ENCODE data around the gene MAX. TPM values are rescaled to one million over a fixed set of nuclear protein-coding genes. Genes with fewer than 3 reads are reported as not detected.

Gene MAX
- total RNA-seq, 1 experiment from 2014 or later = 41.4 TPM

DNA sequence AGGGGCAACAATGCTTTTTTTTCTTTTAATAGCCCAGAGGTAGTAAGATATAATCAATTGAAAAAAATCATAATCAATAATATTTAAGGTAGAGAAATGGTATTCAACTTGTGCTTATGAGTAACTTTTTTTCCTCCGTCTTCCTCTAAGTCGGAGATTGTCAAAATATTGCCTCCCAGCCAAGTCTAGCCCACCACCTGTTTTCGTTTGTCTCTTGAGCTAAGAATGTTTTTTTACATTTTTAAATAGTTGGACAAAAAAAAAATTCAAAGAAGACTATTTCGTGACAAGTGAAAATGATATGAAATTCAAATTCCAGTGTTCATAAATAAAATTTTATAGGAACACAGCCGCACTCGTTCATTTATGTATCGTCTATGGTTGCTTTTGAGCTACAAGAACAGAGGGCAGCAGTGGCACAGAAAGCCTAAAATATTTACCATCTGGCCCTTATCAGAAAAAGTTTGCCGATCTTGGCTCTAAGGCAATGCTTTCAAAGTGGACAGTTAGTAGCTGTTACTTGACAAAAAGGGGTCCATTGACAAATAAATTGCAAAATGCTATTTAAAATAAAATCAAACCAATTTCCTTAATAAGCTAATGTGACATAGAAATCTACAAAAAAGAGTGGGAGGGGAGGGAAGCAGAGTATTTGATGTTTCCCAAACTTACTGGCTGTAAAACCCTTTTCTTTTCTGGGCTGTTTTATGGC lies 40.8 kb upstream of the MAX start:
- no peaks in the 10 kb centered on the region for H3K36me3 ChIP-seq (ENCODE audit: control insufficient read depth, insufficient read depth, low read length)
- H3K27ac ChIP-seq (ENCODE audit: low read length) = no peak overlapping the region
- H3K9me3 ChIP-seq (ENCODE audit: control insufficient read depth, insufficient read depth, low read depth, low read length) = no peaks in the 10 kb centered on the region
- intact Hi-C loops (cut with micrococcal nuclease; ENCODE audit: unreplicated experiment) = no loop called here
- ChIA-PET CTCF (interaction anchor here (0.6 to 0.7 kb wide), 2 partner anchors 9 to 58 kb away, joined by 3 to 4 read pairs; no protein-coding TSS in a partner anchor), POLR2A (no interaction called here)
- TF ChIP-seq TCF7L2 (IDR thresholded peaks at IDR 0.05; ENCODE audit: low read depth, low read length) (no peak), POLR2AphosphoS5 (IDR thresholded peaks at IDR 0.05; ENCODE audit: low read depth, low read length) (no peak), SIN3A (IDR thresholded peaks at IDR 0.05; ENCODE audit: borderline replicate concordance, insufficient read depth, low read depth, low read length) (no peak)
- TF ChIP-seq, protein P1, sequence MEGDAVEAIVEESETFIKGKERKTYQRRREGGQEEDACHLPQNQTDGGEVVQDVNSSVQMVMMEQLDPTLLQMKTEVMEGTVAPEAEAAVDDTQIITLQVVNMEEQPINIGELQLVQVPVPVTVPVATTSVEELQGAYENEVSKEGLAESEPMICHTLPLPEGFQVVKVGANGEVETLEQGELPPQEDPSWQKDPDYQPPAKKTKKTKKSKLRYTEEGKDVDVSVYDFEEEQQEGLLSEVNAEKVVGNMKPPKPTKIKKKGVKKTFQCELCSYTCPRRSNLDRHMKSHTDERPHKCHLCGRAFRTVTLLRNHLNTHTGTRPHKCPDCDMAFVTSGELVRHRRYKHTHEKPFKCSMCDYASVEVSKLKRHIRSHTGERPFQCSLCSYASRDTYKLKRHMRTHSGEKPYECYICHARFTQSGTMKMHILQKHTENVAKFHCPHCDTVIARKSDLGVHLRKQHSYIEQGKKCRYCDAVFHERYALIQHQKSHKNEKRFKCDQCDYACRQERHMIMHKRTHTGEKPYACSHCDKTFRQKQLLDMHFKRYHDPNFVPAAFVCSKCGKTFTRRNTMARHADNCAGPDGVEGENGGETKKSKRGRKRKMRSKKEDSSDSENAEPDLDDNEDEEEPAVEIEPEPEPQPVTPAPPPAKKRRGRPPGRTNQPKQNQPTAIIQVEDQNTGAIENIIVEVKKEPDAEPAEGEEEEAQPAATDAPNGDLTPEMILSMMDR (IDR thresholded peaks at IDR 0.05) = no peak
- TF ChIP-seq, protein P2, sequence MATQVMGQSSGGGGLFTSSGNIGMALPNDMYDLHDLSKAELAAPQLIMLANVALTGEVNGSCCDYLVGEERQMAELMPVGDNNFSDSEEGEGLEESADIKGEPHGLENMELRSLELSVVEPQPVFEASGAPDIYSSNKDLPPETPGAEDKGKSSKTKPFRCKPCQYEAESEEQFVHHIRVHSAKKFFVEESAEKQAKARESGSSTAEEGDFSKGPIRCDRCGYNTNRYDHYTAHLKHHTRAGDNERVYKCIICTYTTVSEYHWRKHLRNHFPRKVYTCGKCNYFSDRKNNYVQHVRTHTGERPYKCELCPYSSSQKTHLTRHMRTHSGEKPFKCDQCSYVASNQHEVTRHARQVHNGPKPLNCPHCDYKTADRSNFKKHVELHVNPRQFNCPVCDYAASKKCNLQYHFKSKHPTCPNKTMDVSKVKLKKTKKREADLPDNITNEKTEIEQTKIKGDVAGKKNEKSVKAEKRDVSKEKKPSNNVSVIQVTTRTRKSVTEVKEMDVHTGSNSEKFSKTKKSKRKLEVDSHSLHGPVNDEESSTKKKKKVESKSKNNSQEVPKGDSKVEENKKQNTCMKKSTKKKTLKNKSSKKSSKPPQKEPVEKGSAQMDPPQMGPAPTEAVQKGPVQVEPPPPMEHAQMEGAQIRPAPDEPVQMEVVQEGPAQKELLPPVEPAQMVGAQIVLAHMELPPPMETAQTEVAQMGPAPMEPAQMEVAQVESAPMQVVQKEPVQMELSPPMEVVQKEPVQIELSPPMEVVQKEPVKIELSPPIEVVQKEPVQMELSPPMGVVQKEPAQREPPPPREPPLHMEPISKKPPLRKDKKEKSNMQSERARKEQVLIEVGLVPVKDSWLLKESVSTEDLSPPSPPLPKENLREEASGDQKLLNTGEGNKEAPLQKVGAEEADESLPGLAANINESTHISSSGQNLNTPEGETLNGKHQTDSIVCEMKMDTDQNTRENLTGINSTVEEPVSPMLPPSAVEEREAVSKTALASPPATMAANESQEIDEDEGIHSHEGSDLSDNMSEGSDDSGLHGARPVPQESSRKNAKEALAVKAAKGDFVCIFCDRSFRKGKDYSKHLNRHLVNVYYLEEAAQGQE (IDR thresholded peaks at IDR 0.05; ENCODE audit: insufficient read depth in 1 of 2, low read depth in 2 of 2, low read length in 1 of 2) = no peak
- DNase-seq (ENCODE audit: low read depth, low spot score) (no peak), ATAC-seq (no peak)
- no peak overlapping the region for H3K4me3 ChIP-seq (ENCODE audit: low read depth in 2 of 2, low read length in 2 of 2)
- in situ Hi-C loops (cut with HindIII; ENCODE audit: low pct_unique_long_range_greater_than_20kb, low sequenced_read_pairs) = no loop called here
- BruUV-seq (replicated peaks) = no TSS peak
- H3K4me1 ChIP-seq (ENCODE audit: control insufficient read depth, insufficient read depth, low read length) = no peaks in the 10 kb centered on the region
- H3K27me3 ChIP-seq (ENCODE audit: control insufficient read depth, insufficient read depth, low read length) = no peaks in the 10 kb centered on the region

DNA sequence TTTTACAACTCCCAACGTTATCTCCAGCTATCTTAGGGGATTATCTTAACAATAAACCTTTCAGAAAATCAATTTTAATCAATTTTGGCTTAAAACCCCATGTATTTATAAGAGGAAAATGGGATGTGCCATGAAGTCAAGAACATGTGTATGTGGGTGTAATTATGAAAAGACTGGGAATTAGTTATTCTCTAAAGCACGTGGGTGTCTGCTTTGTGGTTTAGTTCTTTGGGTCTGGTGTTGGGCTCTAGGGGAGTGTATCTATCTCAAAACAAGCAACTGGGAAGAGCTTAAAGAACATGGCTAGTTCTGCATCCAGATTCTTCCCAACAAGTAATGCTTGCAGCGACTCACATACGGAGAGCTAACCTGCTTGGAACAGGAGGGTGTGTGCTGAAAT lies 40.1 kb upstream of the MAX start:
- Histone ChIP-seq H3K27ac (ENCODE audit: low read length) (no peak overlapping the region), H3K4me3 (ENCODE audit: low read depth in 2 of 2, low read length in 2 of 2) (no peak overlapping the region), H3K9me3 (ENCODE audit: control insufficient read depth, insufficient read depth, low read depth, low read length) (no peaks in the 10 kb centered on the region), H3K36me3 (ENCODE audit: control insufficient read depth, insufficient read depth, low read length) (no peaks in the 10 kb centered on the region), H3K27me3 (ENCODE audit: control insufficient read depth, insufficient read depth, low read length) (no peaks in the 10 kb centered on the region), H3K4me1 (ENCODE audit: control insufficient read depth, insufficient read depth, low read length) (no peaks in the 10 kb centered on the region)
- in situ Hi-C loops (cut with HindIII; ENCODE audit: low pct_unique_long_range_greater_than_20kb, low sequenced_read_pairs) (no loop called here), intact Hi-C loops (cut with micrococcal nuclease; ENCODE audit: unreplicated experiment) (no loop called here)
- TF ChIP-seq POLR2AphosphoS5 (IDR thresholded peaks at IDR 0.05; ENCODE audit: low read depth, low read length) = no peak
- TF ChIP-seq, protein P2 (IDR thresholded peaks at IDR 0.05; ENCODE audit: insufficient read depth in 1 of 2, low read depth in 2 of 2, low read length in 1 of 2) = no peak
- TF ChIP-seq, protein P1 (IDR thresholded peaks at IDR 0.05) = no peak
- TF ChIP-seq SIN3A (IDR thresholded peaks at IDR 0.05; ENCODE audit: borderline replicate concordance, insufficient read depth, low read depth, low read length) = no peak
- TF ChIP-seq TCF7L2 (IDR thresholded peaks at IDR 0.05; ENCODE audit: low read depth, low read length) = no peak
- CTCF ChIA-PET = interaction anchor here (0.6 to 0.7 kb wide), 2 partner anchors 9 to 59 kb away, joined by 3 to 4 read pairs; no protein-coding TSS in a partner anchor
- ATAC-seq = no peak
- POLR2A ChIA-PET = no interaction called here
- no peak for DNase-seq (ENCODE audit: low read depth, low spot score)
- no TSS peak for BruUV-seq (replicated peaks)
